Fibroblast of lung (primary cell): Measurements from ENCODE around the gene MCTP2. TPM values are rescaled to one million over a fixed set of nuclear protein-coding genes. Genes with fewer than 3 reads are reported as not detected.

Experiments
- DNase-seq, 2 donors: peaks; one replicate each; pipeline versions ENCODE4 v3.0.0 to v3.0.0-alpha.2; 2010; ENCODE audit warnings: low read depth in 2 of 2
- H2AFZ ChIP-seq: 2 replicates; pipeline ENCODE4 v1.5.1; 2012; ENCODE audit warnings: low read length, control low read depth, inconsistent platforms
- H3K27ac ChIP-seq: 2 replicates; pipeline ENCODE4 v1.5.1; 2011; ENCODE audit warnings: low read length, control low read depth; ENCODE audit not compliant: insufficient read depth
- H3K27me3 ChIP-seq: 2 replicates; pipeline ENCODE4 v1.5.1; 2011; ENCODE audit warnings: mild to moderate bottlenecking, low read length; ENCODE audit not compliant: control insufficient read depth, insufficient read depth
- H3K36me3 ChIP-seq: 2 replicates; pipeline ENCODE4 v1.5.1; 2011; ENCODE audit warnings: low read length; ENCODE audit not compliant: control insufficient read depth, insufficient read depth
- H3K4me1 ChIP-seq: 2 replicates; pipeline ENCODE4 v1.5.1; 2011; ENCODE audit warnings: low read length; ENCODE audit not compliant: control insufficient read depth, insufficient read depth; ENCODE audit errors: extremely low read depth
- H3K4me2 ChIP-seq: 2 replicates; pipeline ENCODE4 v1.5.1; 2011; ENCODE audit warnings: low read length, control low read depth; ENCODE audit not compliant: insufficient read depth; ENCODE audit errors: extremely low read depth
- H3K4me3 ChIP-seq, 4 experiments: fragments of 200-600 bp in 1 of 4; sonication (generic) in 1 of 4; replicated peaks in 1 of 4; 2 replicates each; pipeline ENCODE4 v1.5.1; 2011 to 2016; ENCODE audit warnings: low read length in 4 of 4, low read depth in 3 of 4, mild to moderate bottlenecking in 3 of 4, control low read depth in 2 of 4, inconsistent platforms in 1 of 4, mixed read lengths in 1 of 4; ENCODE audit not compliant: insufficient read depth in 1 of 4; ENCODE audit errors: control extremely low read depth in 1 of 4
- H3K79me2 ChIP-seq: 2 replicates; pipeline ENCODE4 v1.5.1; 2012; ENCODE audit warnings: mild to moderate bottlenecking, low read length, inconsistent platforms; ENCODE audit not compliant: control insufficient read depth, insufficient read depth
- H3K9ac ChIP-seq: 2 replicates; pipeline ENCODE4 v1.5.1; 2011; ENCODE audit warnings: mild to moderate bottlenecking, low read length, control low read depth; ENCODE audit not compliant: insufficient read depth
- H3K9me3 ChIP-seq: 2 replicates; pipeline ENCODE4 v1.5.1; 2012; ENCODE audit warnings: low read depth, low read length; ENCODE audit not compliant: control insufficient read depth, insufficient read depth
- H4K20me1 ChIP-seq: 2 replicates; pipeline ENCODE4 v1.5.1; 2011; ENCODE audit warnings: low read length; ENCODE audit not compliant: control insufficient read depth, insufficient read depth; ENCODE audit errors: extremely low read depth
- CTCF ChIP-seq, 2 donors: IDR thresholded peaks in 1 of 2; conservative IDR thresholded peaks in 1 of 2; 1 replicate in 1 of 2; 2 replicates in 1 of 2; pipeline ENCODE4 v1.5.1; 2011 to 2012; ENCODE audit warnings: low read length in 2 of 2, control low read depth in 1 of 2, inconsistent platforms in 1 of 2, low read depth in 1 of 2, mild to moderate bottlenecking in 1 of 2
- EZH2 ChIP-seq: IDR thresholded peaks from 2 replicates; pipeline ENCODE4 v1.5.1; 2012; ENCODE audit warnings: low read length, control low read depth, mild to moderate bottlenecking; ENCODE audit errors: missing control alignments
- polyA plus RNA-seq, 2 donors: library from polyadenylated mRNA; depleted of rRNA in 1 of 2; stranded (reverse) in 1 of 2; unstranded in 1 of 2; fragments of >200 nt; gene quantifications; 2 replicates each; pipeline ENCODE4 v1.2.1, GENCODE V29; 2011 to 2012; ENCODE audit warnings: missing spikeins in 1 of 2
- total RNA-seq: library from RNA; depleted of rRNA; stranded (reverse); fragments of >200 nt; gene quantifications from 2 replicates; pipeline ENCODE4 v1.2.1, GENCODE V29; 2014

MCTP2 gene
- total and polyA plus RNA-seq, 2 donors (not counting 1 experiment from before 2014, with no cell fraction given): 3.6 to 14.5 TPM

GRCh38 chr15:94297558-94297957 is 66.2 kb downstream of the MCTP2 start:
- Histone ChIP-seq H3K27ac (no peak overlapping the region), H3K4me2 (no peak overlapping the region), H3K9ac (no peak overlapping the region), H4K20me1 (no peaks in the 10 kb centered on the region), H3K4me3 (no peak overlapping the region), H3K36me3 (no peaks in the 10 kb centered on the region), H3K9me3 (no peaks in the 10 kb centered on the region), H2AFZ (no peak overlapping the region), H3K27me3 (no peaks in the 10 kb centered on the region), H3K4me1 (no peaks in the 10 kb centered on the region), H3K79me2 (no peaks in the 10 kb centered on the region)
- no peak for DNase-seq
- TF ChIP-seq CTCF (conservative IDR thresholded peaks at IDR 0.05 in 1 of 2, IDR thresholded peaks at IDR 0.05 in 1 of 2; ENCODE audit: low read depth in 1 of 2, low read length in 2 of 2) (no peak), EZH2 (no peak)

- H3K79me2 ChIP-seq: no peaks in the 10 kb centered on the region
- TF ChIP-seq CTCF (conservative IDR thresholded peaks at IDR 0.05 in 1 of 2, IDR thresholded peaks at IDR 0.05 in 1 of 2; ENCODE audit: low read depth in 1 of 2, low read length in 2 of 2): no peak
- TF ChIP-seq EZH2: no peak
- no peaks in the 10 kb centered on the region for H3K9me3 ChIP-seq
- no peaks in the 10 kb centered on the region for H3K36me3 ChIP-seq
- H3K27ac ChIP-seq: no peak overlapping the region
- no peaks in the 10 kb centered on the region for H3K4me1 ChIP-seq
- no peak overlapping the region for H3K9ac ChIP-seq
- H4K20me1 ChIP-seq: no peaks in the 10 kb centered on the region
- no peak overlapping the region for H3K4me2 ChIP-seq
- no peak for DNase-seq
- no peak overlapping the region for H3K4me3 ChIP-seq
- no peak overlapping the region for H2AFZ ChIP-seq
- no peaks in the 10 kb centered on the region for H3K27me3 ChIP-seq
Observed at GRCh38 chr15:94298364-94298763, 67.0 kb downstream of the MCTP2 start.

GRCh38 chr15:94300612-94301011 is 69.3 kb downstream of the MCTP2 start:
- Histone ChIP-seq H2AFZ (no peak overlapping the region), H3K4me2 (no peak overlapping the region), H3K79me2 (no peaks in the 10 kb centered on the region), H4K20me1 (no peaks in the 10 kb centered on the region), H3K9me3 (no peaks in the 10 kb centered on the region), H3K36me3 (no peaks in the 10 kb centered on the region), H3K4me1 (no peaks in the 10 kb centered on the region), H3K27ac (no peak overlapping the region), H3K27me3 (no peaks in the 10 kb centered on the region), H3K9ac (no peak overlapping the region), H3K4me3 (no peak overlapping the region)
- no peak for DNase-seq
- TF ChIP-seq EZH2 (no peak), CTCF (conservative IDR thresholded peaks at IDR 0.05 in 1 of 2, IDR thresholded peaks at IDR 0.05 in 1 of 2; ENCODE audit: low read depth in 1 of 2, low read length in 2 of 2) (no peak)
